Neural crest cell (in vitro differentiated cells): ENCODE data around the gene MLNR. TPM values are rescaled to one million over a fixed set of nuclear protein-coding genes. Genes with fewer than 3 reads are reported as not detected.

Experiments
- DNase-seq: peaks from one replicate; pipeline ENCODE4 v3.0.0; 2021; ENCODE audit warnings: low read depth, mixed read lengths, low spot score
- H3K27ac Mint-ChIP-seq: one replicate; pipeline ENCODE4 v1.8.0; 2021; ENCODE audit warnings: mild to moderate bottlenecking, mixed read lengths; ENCODE audit not compliant: unreplicated experiment
- H3K27me3 Mint-ChIP-seq: 2 replicates; pipeline ENCODE4 v1.8.0; 2021; ENCODE audit warnings: low read depth, mild to moderate bottlenecking, mixed read lengths
- H3K36me3 Mint-ChIP-seq: 2 replicates; pipeline ENCODE4 v1.8.0; 2021; ENCODE audit warnings: low read depth, mild to moderate bottlenecking, mixed read lengths
- H3K4me1 Mint-ChIP-seq: 2 replicates; pipeline ENCODE4 v1.8.0; 2021; ENCODE audit warnings: mixed read lengths
- H3K4me3 Mint-ChIP-seq: one replicate; pipeline ENCODE4 v1.8.0; 2021; ENCODE audit warnings: mild to moderate bottlenecking, mixed read lengths
- H3K9me3 Mint-ChIP-seq: 2 replicates; pipeline ENCODE4 v1.8.0; 2021; ENCODE audit warnings: mixed read lengths
- total RNA-seq: library from RNA; stranded (reverse); gene quantifications from 2 replicates; pipeline ENCODE4 v1.2.1, GENCODE V29; 2021
- TF ChIP-seq, protein P1 (sequence below): fragments of 200-600 bp; sonication (generic); conservative IDR thresholded peaks from 2 replicates; pipeline ENCODE4 v1.5.0; 2021; ENCODE audit warnings: antibody characterized with exemption, mild to moderate bottlenecking

Gene MLNR
- total RNA-seq, 1 donor from 2014 or later, result not detected

DNA sequence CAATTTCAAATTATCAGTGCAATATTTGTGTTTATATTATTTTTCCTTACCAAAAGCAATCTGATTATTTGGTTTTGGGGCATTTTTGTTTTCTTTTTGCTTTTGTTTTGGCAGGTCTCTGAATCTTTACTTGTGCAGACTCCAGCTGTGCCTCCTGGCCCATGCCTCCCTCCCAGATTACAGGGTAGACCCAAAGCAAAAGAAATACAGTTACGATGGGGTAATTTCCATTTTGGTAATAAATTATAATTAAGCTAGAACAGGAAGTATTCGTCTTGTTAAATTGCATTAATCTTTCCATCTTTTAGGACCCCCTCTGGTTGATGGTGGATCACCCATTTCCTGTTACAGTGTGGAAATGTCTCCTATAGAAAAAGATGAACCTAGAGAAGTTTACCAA is 29.2 kb upstream of the MLNR start:
- DNase-seq, result no peak
- Mint-ChIP-seq H3K4me1 (no peaks in the 10 kb centered on the region), H3K36me3 (peaks cover 15% of the 10 kb centered on the region), H3K27ac (no peak overlapping the region), H3K4me3 (no peak overlapping the region), H3K27me3 (no peaks in the 10 kb centered on the region), H3K9me3 (no peaks in the 10 kb centered on the region)
- TF ChIP-seq, protein P1, sequence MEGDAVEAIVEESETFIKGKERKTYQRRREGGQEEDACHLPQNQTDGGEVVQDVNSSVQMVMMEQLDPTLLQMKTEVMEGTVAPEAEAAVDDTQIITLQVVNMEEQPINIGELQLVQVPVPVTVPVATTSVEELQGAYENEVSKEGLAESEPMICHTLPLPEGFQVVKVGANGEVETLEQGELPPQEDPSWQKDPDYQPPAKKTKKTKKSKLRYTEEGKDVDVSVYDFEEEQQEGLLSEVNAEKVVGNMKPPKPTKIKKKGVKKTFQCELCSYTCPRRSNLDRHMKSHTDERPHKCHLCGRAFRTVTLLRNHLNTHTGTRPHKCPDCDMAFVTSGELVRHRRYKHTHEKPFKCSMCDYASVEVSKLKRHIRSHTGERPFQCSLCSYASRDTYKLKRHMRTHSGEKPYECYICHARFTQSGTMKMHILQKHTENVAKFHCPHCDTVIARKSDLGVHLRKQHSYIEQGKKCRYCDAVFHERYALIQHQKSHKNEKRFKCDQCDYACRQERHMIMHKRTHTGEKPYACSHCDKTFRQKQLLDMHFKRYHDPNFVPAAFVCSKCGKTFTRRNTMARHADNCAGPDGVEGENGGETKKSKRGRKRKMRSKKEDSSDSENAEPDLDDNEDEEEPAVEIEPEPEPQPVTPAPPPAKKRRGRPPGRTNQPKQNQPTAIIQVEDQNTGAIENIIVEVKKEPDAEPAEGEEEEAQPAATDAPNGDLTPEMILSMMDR, result no peak

DNA sequence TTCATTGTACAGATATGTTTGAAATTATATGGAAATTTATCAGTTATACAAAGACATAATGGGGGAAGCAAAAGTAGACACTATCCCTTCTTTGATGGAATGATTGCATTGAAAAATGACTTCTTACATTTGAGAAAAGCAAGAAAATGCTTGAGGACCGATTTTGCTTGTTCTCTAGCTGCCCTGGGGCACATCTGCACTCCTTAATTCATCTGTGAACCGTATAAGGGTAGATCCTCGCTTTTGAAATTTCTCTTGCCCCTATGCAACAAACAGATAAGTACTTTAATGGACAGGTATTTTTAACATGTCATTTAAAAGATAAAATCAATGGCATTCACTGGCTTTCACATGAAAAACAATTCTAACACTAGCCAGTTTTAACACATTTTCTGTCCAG is 13.5 kb upstream of the MLNR start:
- H3K27ac Mint-ChIP-seq, result no peak overlapping the region
- TF ChIP-seq, protein P1, result no peak
- DNase-seq, result no peak
- peaks cover 30% of the 10 kb centered on the region for H3K36me3 Mint-ChIP-seq
- H3K4me1 Mint-ChIP-seq, result no peaks in the 10 kb centered on the region
- peaks cover 6% of the 10 kb centered on the region for H3K9me3 Mint-ChIP-seq
- H3K4me3 Mint-ChIP-seq, result no peak overlapping the region
- no peaks in the 10 kb centered on the region for H3K27me3 Mint-ChIP-seq

DNA sequence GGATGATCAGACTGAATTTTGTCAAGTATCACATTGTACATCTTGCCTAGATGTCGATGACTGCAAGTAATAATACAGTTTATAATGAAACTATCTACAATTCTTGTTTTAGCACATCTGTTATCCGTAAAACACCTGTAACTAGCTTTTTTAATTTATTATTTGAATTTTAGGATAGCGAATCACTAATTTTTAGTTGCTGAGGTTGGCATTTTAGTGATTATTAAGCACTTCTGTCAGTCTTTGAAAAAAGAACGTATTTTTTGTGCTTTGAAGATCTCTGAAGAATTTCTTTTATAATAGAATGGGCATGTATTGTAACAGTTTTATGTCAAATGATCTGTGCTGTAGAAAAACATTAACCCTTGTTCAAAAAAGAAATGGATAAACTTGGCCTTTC is 11.5 kb upstream of the MLNR start:
- TF ChIP-seq, protein P1, result no peak
- Mint-ChIP-seq H3K27me3 (no peaks in the 10 kb centered on the region), H3K4me1 (no peaks in the 10 kb centered on the region), H3K36me3 (peaks cover 33% of the 10 kb centered on the region), H3K4me3 (no peak overlapping the region), H3K27ac (no peak overlapping the region), H3K9me3 (peaks cover 7% of the 10 kb centered on the region)
- no peak for DNase-seq

DNA sequence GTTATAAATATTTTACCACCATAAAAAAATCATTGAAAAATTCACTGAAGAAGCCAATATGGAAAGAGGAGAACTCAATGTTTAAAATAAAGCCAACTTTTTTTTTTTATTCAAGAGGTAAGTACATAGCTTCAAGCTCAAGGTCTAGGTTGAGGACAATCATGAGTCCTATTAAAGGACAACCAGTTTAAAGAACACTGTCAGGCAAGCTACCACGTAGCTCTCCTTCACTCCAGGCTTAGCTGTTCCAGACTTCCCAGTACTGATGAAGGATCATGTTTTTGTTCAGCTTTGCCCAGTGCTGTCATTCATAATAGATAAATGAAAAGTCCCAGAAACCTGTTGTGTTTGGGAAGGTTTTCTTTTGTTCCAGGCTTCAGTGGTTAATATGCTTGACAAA is 10.0 kb upstream of the MLNR start:
- Mint-ChIP-seq H3K27ac (no peak overlapping the region), H3K27me3 (peaks cover 3% of the 10 kb centered on the region), H3K36me3 (peaks cover 24% of the 10 kb centered on the region), H3K4me1 (peaks cover 10% of the 10 kb centered on the region), H3K9me3 (peaks cover 7% of the 10 kb centered on the region), H3K4me3 (no peak overlapping the region)
- TF ChIP-seq, protein P1, result no peak
- no peak for DNase-seq

DNA sequence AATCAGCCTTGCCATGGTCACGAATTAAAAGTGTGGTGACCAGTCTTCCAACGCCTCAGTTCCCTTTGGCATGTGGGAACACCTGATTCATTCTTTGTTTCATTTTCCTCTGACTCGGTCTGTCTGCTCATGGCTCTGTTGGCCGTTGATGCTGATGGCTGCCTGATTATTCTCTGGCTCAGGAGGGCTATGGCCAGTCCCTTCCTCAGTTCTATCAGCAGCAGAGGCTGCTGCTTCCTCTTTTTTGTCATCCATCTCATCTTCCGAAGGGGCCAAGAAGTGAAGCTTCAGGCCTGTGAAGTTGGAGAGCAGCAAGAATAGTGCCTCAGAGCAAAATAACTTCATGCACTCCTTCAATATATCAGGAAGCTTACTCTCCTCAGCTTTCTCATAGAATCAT is 9.5 kb upstream of the MLNR start:
- no peak overlapping the region for H3K4me3 Mint-ChIP-seq
- peaks cover 3% of the 10 kb centered on the region for H3K27me3 Mint-ChIP-seq
- no peak overlapping the region for H3K27ac Mint-ChIP-seq
- H3K4me1 Mint-ChIP-seq, result peaks cover 11% of the 10 kb centered on the region
- H3K9me3 Mint-ChIP-seq, result peaks cover 7% of the 10 kb centered on the region
- peaks cover 23% of the 10 kb centered on the region for H3K36me3 Mint-ChIP-seq
- TF ChIP-seq, protein P1, result no peak
- no peak for DNase-seq

DNA sequence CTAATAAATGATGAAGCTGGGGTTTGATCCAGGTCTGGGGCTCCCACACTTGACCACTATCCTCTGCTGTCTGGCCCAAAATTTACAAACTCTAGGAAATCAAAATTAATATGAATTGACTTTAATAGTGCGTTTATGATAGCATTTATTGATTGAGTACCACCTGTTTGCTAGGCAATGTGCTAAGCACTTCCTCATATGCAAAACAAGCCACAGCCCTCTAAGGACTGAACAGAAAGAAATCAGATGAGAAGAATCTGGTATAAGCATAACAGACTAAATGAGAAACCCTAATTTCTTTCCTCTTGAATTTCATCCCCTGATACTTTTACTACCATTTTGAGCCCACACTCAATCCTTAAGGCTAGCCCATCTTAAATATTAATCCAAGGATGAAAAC is 6.6 kb upstream of the MLNR start:
- H3K36me3 Mint-ChIP-seq, result peaks cover 25% of the 10 kb centered on the region
- DNase-seq, result no peak
- no peak overlapping the region for H3K4me3 Mint-ChIP-seq
- H3K27ac Mint-ChIP-seq, result no peak overlapping the region
- peaks cover 27% of the 10 kb centered on the region for H3K27me3 Mint-ChIP-seq
- peaks cover 7% of the 10 kb centered on the region for H3K9me3 Mint-ChIP-seq
- TF ChIP-seq, protein P1, result no peak
- H3K4me1 Mint-ChIP-seq, result peaks cover 21% of the 10 kb centered on the region
